ENCODE measurements around the gene SYNC.

The SYNC gene

GRCh38 chr1:32702599-32703478, at the start of gene SYNC:
Gene SYNC, minus strand, starts transcription at chr1:32702770. Its CDS starts 110 bp downstream, at chr1:32702660.
- DNase-seq, result no peak

- no peak for DNase-seq
Measured at GRCh38 chr1:32749771-32750170, 47.2 kb upstream of the SYNC start.

GRCh38 chr1:32749332-32749731, 46.8 kb upstream of the SYNC start:
- DNase-seq, result no peak

GRCh38 chr1:32748926-32749325, 46.4 kb upstream of the SYNC start:
- DNase-seq, result no peak

GRCh38 chr1:32748348-32748747, 45.8 kb upstream of the SYNC start:
- DNase-seq, result no peak

GRCh38 chr1:32746130-32746529, 43.6 kb upstream of the SYNC start:
- no peak for DNase-seq

- no peak for DNase-seq
Measured at GRCh38 chr1:32744071-32744425, 41.5 kb upstream of the SYNC start.

GRCh38 chr1:32743380-32744070, 41.0 kb upstream of the SYNC start:
- no peak for DNase-seq

- DNase-seq, result no peak
Measured at GRCh38 chr1:32742956-32743355, 40.4 kb upstream of the SYNC start.

GRCh38 chr1:32742199-32742947, 39.8 kb upstream of the SYNC start:
- no peak for DNase-seq

GRCh38 chr1:32741413-32742198, 39.0 kb upstream of the SYNC start:
- DNase-seq, result peak; percentile 65

- DNase-seq, result no peak
Measured at GRCh38 chr1:32741059-32741412, 38.5 kb upstream of the SYNC start.

GRCh38 chr1:32736812-32737791, 34.5 kb upstream of the SYNC start:
- no peak for DNase-seq

- peak; percentile 76 for DNase-seq
Measured at GRCh38 chr1:32733582-32734321, 31.2 kb upstream of the SYNC start.

- no peak for DNase-seq
Measured at GRCh38 chr1:32729254-32730046, 26.9 kb upstream of the SYNC start.

GRCh38 chr1:32728413-32729077, 26.0 kb upstream of the SYNC start:
- no peak for DNase-seq

GRCh38 chr1:32727876-32728275, 25.3 kb upstream of the SYNC start:
- DNase-seq, result no peak

GRCh38 chr1:32725615-32725982, 23.0 kb upstream of the SYNC start:
- DNase-seq, result no peak

Data from NCI-H774 (cell line).